ENCODE measurements around the gene EXPH5.

The EXPH5 gene

DNA sequence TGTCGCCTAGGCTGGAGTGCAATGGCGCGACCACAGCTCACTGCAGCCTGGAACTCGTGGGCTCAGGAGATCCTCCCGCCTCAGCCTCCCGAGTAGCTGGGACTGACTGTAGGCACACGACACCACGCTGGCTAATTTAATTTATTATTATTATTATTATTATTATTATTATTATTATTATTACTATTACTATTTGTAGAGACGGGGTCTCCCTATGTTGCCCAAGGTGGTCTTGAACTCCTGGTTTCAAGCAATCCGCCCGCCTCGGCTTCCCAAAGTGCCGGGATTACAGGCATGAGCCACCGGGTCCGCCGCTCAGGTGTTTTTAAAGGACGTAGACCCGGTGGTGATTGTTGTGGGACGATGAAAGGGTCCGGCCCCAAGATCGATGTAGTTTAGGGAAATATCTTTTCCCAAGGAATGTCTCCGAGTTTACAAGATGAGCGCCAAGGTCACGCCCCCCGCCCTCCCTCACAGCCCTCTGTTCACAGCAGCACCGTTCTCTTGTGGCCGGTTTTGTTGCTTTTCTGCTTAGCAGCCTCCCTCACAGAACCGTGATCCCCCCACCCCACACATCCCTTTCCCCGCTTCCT is 94.7 kb downstream of the EXPH5 start:
- TF ChIP-seq, protein P1, sequence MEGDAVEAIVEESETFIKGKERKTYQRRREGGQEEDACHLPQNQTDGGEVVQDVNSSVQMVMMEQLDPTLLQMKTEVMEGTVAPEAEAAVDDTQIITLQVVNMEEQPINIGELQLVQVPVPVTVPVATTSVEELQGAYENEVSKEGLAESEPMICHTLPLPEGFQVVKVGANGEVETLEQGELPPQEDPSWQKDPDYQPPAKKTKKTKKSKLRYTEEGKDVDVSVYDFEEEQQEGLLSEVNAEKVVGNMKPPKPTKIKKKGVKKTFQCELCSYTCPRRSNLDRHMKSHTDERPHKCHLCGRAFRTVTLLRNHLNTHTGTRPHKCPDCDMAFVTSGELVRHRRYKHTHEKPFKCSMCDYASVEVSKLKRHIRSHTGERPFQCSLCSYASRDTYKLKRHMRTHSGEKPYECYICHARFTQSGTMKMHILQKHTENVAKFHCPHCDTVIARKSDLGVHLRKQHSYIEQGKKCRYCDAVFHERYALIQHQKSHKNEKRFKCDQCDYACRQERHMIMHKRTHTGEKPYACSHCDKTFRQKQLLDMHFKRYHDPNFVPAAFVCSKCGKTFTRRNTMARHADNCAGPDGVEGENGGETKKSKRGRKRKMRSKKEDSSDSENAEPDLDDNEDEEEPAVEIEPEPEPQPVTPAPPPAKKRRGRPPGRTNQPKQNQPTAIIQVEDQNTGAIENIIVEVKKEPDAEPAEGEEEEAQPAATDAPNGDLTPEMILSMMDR (IDR thresholded peaks at IDR 0.05; ENCODE audit: low read depth, low read length, missing control alignments): no peak
- no peak for DNase-seq (ENCODE audit: low read depth)
- peak overlapping the region; percentile 53 for H3K4me3 ChIP-seq (ENCODE audit: low read depth, low read length)
- in situ Hi-C loops (cut with HindIII; ENCODE audit: low sequenced_read_pairs): no loop called here

GRCh38 chr11:108498046-108498815 is 95.3 kb downstream of the EXPH5 start, which contains the start of gene POGLUT3:
Gene POGLUT3 (minus strand): TSS chr11:108498384. CDS start chr11:108498366, 18 bp downstream.
- DNase-seq (ENCODE audit: low read depth): no peak
- TF ChIP-seq, protein P1 (IDR thresholded peaks at IDR 0.05; ENCODE audit: low read depth, low read length, missing control alignments): peak; percentile 1
- H3K4me3 ChIP-seq (ENCODE audit: low read depth, low read length): peak within 1 kb of the TSS; percentile 53
- in situ Hi-C loops (cut with HindIII; ENCODE audit: low sequenced_read_pairs): no loop called here

DNA sequence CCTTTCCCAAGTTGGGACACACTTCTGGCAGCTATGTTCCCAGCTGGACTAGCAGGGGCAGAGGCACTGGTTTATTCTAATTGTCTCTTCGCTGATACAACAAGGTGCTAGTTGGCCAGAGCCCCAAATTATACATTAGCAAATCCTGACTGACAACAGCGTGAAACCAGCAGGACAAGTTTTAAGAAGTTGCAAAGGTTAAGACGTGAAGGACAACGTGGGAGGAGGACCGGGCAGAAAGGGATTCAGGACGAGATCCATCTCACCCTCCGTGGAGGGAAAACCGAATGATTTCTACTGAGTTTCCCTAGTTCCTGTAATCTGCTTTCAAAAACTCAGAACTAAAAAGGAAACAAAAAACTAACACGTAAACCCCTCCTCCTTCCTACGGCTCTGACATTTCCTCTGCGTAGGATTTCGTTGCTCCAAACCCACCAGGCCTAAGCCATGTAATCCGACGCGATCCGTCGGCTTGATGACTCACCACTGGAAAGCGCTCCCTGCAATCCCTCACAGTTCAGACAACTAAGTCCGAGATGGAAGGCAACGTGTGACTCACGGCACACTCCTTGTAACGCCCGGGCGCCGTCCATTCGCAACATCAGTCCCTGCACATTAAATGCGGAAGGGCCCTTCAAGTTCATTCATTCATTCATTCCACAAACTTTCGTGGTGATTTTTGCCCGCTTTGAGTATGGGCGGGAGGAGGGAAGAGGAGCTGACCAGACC is 96.1 kb downstream of the EXPH5 start:
- peak; percentile 98 for DNase-seq (ENCODE audit: low read depth)
- in situ Hi-C loops (cut with HindIII; ENCODE audit: low sequenced_read_pairs): no loop called here
- peak overlapping the region; percentile 53 for H3K4me3 ChIP-seq (ENCODE audit: low read depth, low read length)
- TF ChIP-seq, protein P1 (IDR thresholded peaks at IDR 0.05; ENCODE audit: low read depth, low read length, missing control alignments): no peak

- peak overlapping the region; percentile 53 for H3K4me3 ChIP-seq (ENCODE audit: low read depth, low read length)
- in situ Hi-C loops (cut with HindIII; ENCODE audit: low sequenced_read_pairs): no loop called here
Observed at GRCh38 chr11:108496643-108497256, 96.8 kb downstream of the EXPH5 start.

DNA sequence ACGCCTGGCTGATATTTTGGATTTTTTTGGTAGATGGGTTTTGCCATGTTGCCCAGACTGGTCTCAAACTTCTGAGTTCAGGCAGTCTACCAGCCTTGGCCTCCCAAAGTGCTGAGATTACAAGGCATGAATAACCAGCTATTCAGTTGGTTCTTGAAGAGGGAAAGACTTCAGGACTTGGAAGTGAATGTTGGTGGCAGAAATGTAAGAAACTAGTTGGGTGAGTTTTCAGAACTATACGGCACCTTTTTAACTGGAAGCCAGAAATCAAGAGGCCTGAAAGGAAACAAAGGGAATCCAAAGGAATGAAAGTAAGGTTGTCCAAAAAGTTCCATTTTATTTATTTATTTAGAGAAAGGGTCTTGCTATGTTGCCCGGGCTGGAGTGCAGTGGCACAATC is 98.2 kb downstream of the EXPH5 start:
- TF ChIP-seq, protein P1 (IDR thresholded peaks at IDR 0.05; ENCODE audit: low read depth, low read length, missing control alignments): no peak
- in situ Hi-C loops (cut with HindIII; ENCODE audit: low sequenced_read_pairs): no loop called here
- DNase-seq (ENCODE audit: low read depth): no peak
- H3K4me3 ChIP-seq (ENCODE audit: low read depth, low read length): no peak overlapping the region

More at GRCh38 chr11:108496643-108497256, 96.8 kb downstream of the EXPH5 start:
- TF ChIP-seq, protein P1 (IDR thresholded peaks at IDR 0.05; ENCODE audit: low read depth, low read length, missing control alignments): no peak
- DNase-seq (ENCODE audit: low read depth): no peak

DNA sequence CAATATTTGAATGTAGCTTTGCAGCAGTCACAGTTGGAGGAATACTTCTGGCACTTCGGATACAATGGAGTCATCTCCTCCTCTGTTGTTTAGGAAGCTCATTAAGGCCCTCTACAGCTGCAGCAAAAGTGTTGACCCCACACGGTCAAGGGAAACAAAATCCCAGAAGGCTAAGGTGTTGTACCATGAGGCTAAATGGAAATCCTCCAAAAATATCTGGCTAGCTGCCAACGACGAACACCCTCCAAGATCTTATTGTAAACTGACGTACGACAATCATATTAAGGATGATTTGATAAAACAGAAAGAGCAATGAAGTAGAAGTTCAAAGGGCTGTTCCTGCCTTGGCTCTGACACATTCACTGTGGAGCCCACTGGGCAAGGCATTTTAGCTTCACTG is 99.4 kb downstream of the EXPH5 start:
- H3K4me3 ChIP-seq (ENCODE audit: low read depth, low read length): no peak overlapping the region
- DNase-seq (ENCODE audit: low read depth): no peak
- TF ChIP-seq, protein P1 (IDR thresholded peaks at IDR 0.05; ENCODE audit: low read depth, low read length, missing control alignments): no peak
- in situ Hi-C loops (cut with HindIII; ENCODE audit: low sequenced_read_pairs): no loop called here

Measured in astrocyte of the cerebellum (primary cell).